ENCODE measurements around the gene ASAH2. TPM values are rescaled to one million over a fixed set of nuclear protein-coding genes. Genes with fewer than 3 reads are reported as not detected.
A peak's percentile ranks its signal among the peaks of the same experiment; 100 is the strongest.

Gene ASAH2
- total RNA-seq, 1 experiment from 2014 or later = 4.6 TPM

GRCh38 chr10:50224330-50224952, 26.9 kb downstream of the ASAH2 start:
- Histone ChIP-seq H3K36me3 (ENCODE audit: control insufficient read depth, insufficient read depth, low read length) (no peaks in the 10 kb centered on the region), H3K9me3 (no peaks in the 10 kb centered on the region), H3K4me1 (no peaks in the 10 kb centered on the region), H3K27me3 (replicated peaks; ENCODE audit: control insufficient read depth, insufficient read depth, low read length) (no peaks in the 10 kb centered on the region), H3K4me3 (ENCODE audit: low read depth, low read length) (no peak overlapping the region)
- H3K36me3 Mint-ChIP-seq (ENCODE audit: insufficient read depth, unreplicated experiment) = no peaks in the 10 kb centered on the region
- intact Hi-C loops (cut with micrococcal nuclease; ENCODE audit: unreplicated experiment) = loop anchor here (1.0 kb wide), 2 partner anchors 51 to 630 kb away; no protein-coding TSS in a partner anchor
- DNase-seq = peak; percentile 61 to 71
- H3K9me3 Mint-ChIP-seq (ENCODE audit: unreplicated experiment) = no peaks in the 10 kb centered on the region
- TF ChIP-seq CTCF (IDR thresholded peaks at IDR 0.05; ENCODE audit: insufficient read depth in 1 of 2, low read depth in 1 of 2, low read length in 1 of 2, severe bottlenecking in 1 of 2, unreplicated experiment in 1 of 2) = peak; percentile 85 to 91
- peaks cover 2% of the 10 kb centered on the region for H3K4me1 Mint-ChIP-seq (ENCODE audit: low read depth, unreplicated experiment)
- no TSS peak for BruUV-seq (replicated peaks)
- H3K27me3 Mint-ChIP-seq (ENCODE audit: insufficient read depth, unreplicated experiment) = peaks cover 4% of the 10 kb centered on the region
- ChIA-PET POLR2A (no interaction called here), CTCF (interaction anchor here (1.0 to 1.7 kb wide), 2 partner anchors 10 to 143 kb away, joined by 3 read pairs; no protein-coding TSS in a partner anchor)
- no peak overlapping the region for H3K27ac Mint-ChIP-seq (ENCODE audit: unreplicated experiment)
- no peak overlapping the region for H3K4me3 Mint-ChIP-seq (ENCODE audit: unreplicated experiment)

- peaks cover 7% of the 10 kb centered on the region for H3K4me1 Mint-ChIP-seq (ENCODE audit: low read depth, unreplicated experiment)
- H3K4me3 Mint-ChIP-seq (ENCODE audit: unreplicated experiment) = no peak overlapping the region
- H3K4me3 ChIP-seq (ENCODE audit: low read depth, low read length) = no peak overlapping the region
- ChIA-PET POLR2A (no interaction called here), CTCF (interaction anchor here (0.7 to 1.1 kb wide), 2 partner anchors 54 to 335 kb away, joined by 3 read pairs; no protein-coding TSS in a partner anchor)
- DNase-seq = no peak
- H3K27me3 Mint-ChIP-seq (ENCODE audit: insufficient read depth, unreplicated experiment) = peaks cover 4% of the 10 kb centered on the region
- no peak for TF ChIP-seq CTCF (IDR thresholded peaks at IDR 0.05; ENCODE audit: insufficient read depth in 1 of 2, low read depth in 1 of 2, low read length in 1 of 2, severe bottlenecking in 1 of 2, unreplicated experiment in 1 of 2)
- no peaks in the 10 kb centered on the region for H3K36me3 ChIP-seq (ENCODE audit: control insufficient read depth, insufficient read depth, low read length)
- BruUV-seq (replicated peaks) = no TSS peak
- intact Hi-C loops (cut with micrococcal nuclease; ENCODE audit: unreplicated experiment) = no loop called here
- H3K36me3 Mint-ChIP-seq (ENCODE audit: insufficient read depth, unreplicated experiment) = no peaks in the 10 kb centered on the region
- no peaks in the 10 kb centered on the region for H3K27me3 ChIP-seq (replicated peaks; ENCODE audit: control insufficient read depth, insufficient read depth, low read length)
- H3K9me3 ChIP-seq = no peaks in the 10 kb centered on the region
- H3K9me3 Mint-ChIP-seq (ENCODE audit: unreplicated experiment) = no peaks in the 10 kb centered on the region
- no peak overlapping the region for H3K27ac Mint-ChIP-seq (ENCODE audit: unreplicated experiment)
- H3K4me1 ChIP-seq = no peaks in the 10 kb centered on the region
These were observed 29.1 kb downstream of the ASAH2 start for GRCh38 chr10:50222199-50222598.

- Histone ChIP-seq H3K36me3 (ENCODE audit: control insufficient read depth, insufficient read depth, low read length) (no peaks in the 10 kb centered on the region), H3K27me3 (replicated peaks; ENCODE audit: control insufficient read depth, insufficient read depth, low read length) (no peaks in the 10 kb centered on the region), H3K9me3 (no peaks in the 10 kb centered on the region), H3K4me3 (ENCODE audit: low read depth, low read length) (no peak overlapping the region), H3K4me1 (no peaks in the 10 kb centered on the region)
- no peak for DNase-seq
- H3K4me3 Mint-ChIP-seq (ENCODE audit: unreplicated experiment) = no peak overlapping the region
- ChIA-PET POLR2A (no interaction called here), CTCF (interaction anchor here (0.7 to 1.1 kb wide), 2 partner anchors 54 to 335 kb away, joined by 3 read pairs; no protein-coding TSS in a partner anchor)
- no peak overlapping the region for H3K27ac Mint-ChIP-seq (ENCODE audit: unreplicated experiment)
- no peaks in the 10 kb centered on the region for H3K36me3 Mint-ChIP-seq (ENCODE audit: insufficient read depth, unreplicated experiment)
- peaks cover 4% of the 10 kb centered on the region for H3K27me3 Mint-ChIP-seq (ENCODE audit: insufficient read depth, unreplicated experiment)
- intact Hi-C loops (cut with micrococcal nuclease; ENCODE audit: unreplicated experiment) = no loop called here
- no peak for TF ChIP-seq CTCF (IDR thresholded peaks at IDR 0.05; ENCODE audit: insufficient read depth in 1 of 2, low read depth in 1 of 2, low read length in 1 of 2, severe bottlenecking in 1 of 2, unreplicated experiment in 1 of 2)
- H3K4me1 Mint-ChIP-seq (ENCODE audit: low read depth, unreplicated experiment) = peaks cover 7% of the 10 kb centered on the region
- no TSS peak for BruUV-seq (replicated peaks)
- H3K9me3 Mint-ChIP-seq (ENCODE audit: unreplicated experiment) = no peaks in the 10 kb centered on the region
These were observed 29.8 kb downstream of the ASAH2 start for GRCh38 chr10:50221470-50221869.

All from Caco-2 (cell line).